Cardiac septum (tissue), 1 donor: ENCODE results near the gene NRG3. TPM values are rescaled to one million over a fixed set of nuclear protein-coding genes. Genes with fewer than 3 reads are reported as not detected.

Source experiments
- DNase-seq: peaks from one replicate; pipeline ENCODE4 v3.0.0-alpha.2; 2020; ENCODE audit warnings: low spot score
- intact Hi-C: fragments of 100-400 bp; cut with DNase I; formaldehyde crosslinking; loops from one replicate; pipeline ENCODE4 v1.14.0; 2022
- total RNA-seq: library from RNA; stranded (reverse); fragmentation: NEBNext Ultra II Directional; extraction: Animal tissue kit (Norgen Biotek cat#: 25700); gene quantifications from one replicate; pipeline ENCODE4 v1.2.1, GENCODE V29; 2021
- donor health status: DM: no; HTN: no; CAD: no.

The NRG3 gene
- total RNA-seq, 1 donor from 2014 or later: 0.57 TPM

DNA sequence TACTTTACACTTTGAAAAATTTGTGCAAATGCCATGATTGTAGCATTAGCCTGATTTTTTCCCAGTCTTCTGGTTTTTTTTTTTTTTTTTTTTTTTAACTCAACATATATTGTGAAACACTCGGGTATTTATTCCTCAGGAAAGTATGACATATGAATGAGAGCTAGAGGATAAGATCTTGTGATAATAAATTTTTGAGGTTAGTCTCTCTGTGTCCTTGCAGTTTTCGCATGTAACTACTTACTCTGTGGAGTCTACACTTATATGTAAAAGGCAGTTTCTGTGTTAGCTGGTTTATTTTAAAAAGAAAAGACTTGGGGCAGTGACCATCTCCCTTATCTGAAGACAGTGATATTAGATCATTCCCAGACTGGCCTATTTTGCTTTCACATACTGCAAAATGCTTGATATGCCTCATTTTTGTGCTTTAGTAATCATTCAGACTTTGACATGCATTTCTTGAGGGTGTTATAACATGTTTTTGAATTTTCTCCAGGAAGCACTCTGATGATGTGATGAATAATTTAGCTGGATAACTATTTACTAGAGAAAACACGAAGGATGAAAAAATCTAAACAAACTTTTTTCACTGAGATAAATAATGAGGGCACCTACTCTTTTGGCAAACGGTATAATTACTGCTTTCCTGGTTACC, 371.0 kb downstream of the NRG3 start:
- no peak for DNase-seq
- intact Hi-C loops: no loop called here

DNA sequence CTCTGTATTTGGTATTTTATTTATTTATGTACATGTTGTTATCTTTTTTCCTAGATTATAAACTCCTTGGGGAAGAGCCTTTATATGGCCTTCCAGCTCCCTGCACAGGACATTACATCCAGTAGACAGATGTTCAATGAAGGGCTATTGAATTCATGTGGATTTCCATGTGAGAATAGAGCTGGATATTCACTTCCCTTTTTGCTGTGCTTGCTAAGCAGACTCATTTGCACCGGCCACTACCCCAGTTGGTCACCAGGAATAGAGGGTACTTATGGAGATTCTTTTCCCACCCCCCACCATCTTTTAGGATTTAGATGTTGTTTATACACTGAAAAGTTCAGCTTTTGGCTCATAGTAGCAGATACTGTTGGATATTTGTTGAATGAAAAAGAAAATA, 374.1 kb downstream of the NRG3 start:
- intact Hi-C loops: no loop called here
- DNase-seq: no peak

DNA sequence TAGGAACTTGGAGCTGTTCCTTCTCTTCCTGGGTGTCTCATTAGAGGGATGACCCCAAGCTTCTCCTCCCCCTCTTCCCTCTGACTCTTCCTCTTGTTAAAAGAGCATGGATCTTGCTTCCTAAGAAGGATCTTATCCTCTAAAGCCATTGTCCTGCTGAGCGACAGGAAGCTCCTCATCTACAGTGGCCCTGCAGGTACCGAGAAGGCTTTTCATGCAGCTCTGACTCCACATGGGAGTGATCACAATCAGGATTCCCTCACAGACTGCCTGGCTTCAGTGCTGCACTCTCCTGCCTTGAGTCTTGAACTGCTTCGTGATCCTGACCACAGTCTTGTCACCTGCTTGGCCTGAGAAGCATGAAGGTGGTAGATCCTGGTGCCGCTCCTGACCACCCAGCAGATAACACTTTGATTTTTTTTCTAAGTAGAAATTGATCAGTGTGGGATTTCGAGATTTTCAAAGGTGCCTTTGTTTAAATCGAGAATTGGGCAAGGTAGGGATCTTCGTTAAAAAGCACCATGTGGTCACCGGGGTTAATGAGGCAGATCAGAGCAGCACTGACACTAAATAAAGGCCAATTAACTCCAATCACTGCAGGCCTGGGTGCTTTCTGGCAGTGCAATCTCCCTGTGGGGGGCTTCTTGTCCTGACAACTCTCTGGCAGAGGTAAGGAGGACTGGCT, 376.4 kb downstream of the NRG3 start:
- DNase-seq: no peak
- intact Hi-C loops: no loop called here

DNA sequence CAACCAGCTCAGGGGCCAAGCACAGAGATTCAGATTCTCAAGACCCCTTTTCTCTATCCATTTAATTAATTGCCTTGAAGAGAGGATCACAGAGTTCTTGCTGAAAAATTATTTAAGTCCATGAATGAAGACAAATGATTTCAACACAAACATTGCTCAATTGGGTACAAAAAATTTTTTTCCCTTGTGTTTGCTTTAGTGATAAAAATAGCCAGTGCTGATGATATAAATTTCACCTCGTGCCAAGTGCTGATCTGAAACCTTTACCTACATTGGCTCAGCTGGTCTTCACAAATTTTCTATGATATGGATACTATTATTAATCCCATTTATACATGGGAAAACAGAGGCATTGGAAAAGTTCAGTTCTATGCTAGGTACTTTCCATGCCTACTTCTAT, 377.1 kb downstream of the NRG3 start:
- intact Hi-C loops: no loop called here
- no peak for DNase-seq

DNA sequence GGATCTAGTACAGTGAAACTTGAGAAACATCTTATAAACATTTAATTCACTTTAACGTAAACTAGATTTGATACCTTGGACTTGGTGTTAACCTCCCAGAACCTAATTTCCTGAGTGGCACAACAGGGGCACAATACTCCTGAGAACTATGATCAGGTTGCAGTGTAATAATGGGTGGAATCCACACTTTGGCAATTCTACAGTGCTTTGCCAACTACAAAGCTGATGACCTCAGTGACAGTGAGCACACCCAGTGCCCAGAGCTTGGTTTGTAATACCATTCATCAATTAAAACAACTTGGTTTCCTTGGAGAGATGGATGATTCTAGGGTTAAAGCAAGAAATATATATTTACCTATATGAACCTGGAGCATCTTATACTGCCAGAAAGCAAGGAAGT, 379.2 kb downstream of the NRG3 start:
- intact Hi-C loops: no loop called here
- no peak for DNase-seq

DNA sequence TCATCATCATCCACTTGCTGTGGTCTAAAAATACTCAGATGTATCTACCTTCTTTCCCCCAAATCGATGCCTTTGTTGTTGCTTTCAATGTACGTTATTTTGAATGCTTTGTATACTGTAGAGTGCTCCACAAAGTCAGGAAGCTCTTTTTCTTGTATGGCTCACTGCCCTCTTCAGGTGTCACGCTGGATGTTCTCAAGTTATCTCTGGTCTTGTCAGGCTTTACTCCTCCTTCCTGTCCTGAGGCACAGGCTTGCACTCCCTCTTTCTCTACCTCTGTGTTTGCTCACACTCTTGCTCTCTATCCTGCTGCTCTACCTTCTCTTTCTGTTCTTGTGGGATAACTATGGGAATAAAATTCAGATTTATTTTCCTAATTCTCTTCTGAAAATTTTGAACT, 381.3 kb downstream of the NRG3 start:
- DNase-seq: no peak
- intact Hi-C loops: no loop called here

DNA sequence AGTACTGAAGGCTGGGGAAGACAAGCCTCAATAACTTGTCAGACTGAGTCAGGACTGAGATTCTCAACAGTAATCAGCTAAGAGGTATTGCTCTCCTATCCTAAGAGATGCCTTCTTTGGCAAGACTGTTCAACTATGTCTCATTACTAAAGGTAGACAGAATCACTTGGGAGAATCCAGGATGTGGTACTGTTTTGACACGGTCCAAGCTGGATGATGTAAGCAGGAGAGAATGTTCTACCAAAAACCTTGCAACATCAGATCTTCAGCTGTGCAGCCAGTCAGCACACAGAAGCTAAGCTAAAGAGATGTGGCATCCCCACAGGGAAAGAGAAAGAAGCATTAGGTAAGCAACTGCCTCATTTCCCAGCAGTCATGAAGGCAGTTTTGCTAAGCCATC, 391.4 kb downstream of the NRG3 start:
- no peak for DNase-seq
- intact Hi-C loops: no loop called here

DNA sequence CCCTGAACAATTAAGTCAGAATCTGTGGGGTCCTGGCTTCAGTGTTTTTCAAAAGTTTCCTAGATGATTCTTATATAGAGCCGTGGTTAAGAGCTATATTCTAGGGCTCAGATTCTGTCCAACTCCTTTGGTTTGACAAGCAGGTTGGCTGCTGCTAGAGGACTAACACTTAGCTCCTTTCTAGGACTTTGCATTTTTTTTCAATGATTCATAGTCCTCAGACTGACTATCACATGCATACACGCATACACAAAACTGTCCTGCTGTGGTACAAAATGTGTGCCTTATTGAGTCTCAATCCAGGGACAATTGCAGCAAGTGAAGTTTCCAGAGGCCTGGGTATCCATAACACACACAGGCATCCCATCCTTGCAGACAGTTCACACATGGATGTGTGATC, 392.0 kb downstream of the NRG3 start:
- intact Hi-C loops: no loop called here
- no peak for DNase-seq

DNA sequence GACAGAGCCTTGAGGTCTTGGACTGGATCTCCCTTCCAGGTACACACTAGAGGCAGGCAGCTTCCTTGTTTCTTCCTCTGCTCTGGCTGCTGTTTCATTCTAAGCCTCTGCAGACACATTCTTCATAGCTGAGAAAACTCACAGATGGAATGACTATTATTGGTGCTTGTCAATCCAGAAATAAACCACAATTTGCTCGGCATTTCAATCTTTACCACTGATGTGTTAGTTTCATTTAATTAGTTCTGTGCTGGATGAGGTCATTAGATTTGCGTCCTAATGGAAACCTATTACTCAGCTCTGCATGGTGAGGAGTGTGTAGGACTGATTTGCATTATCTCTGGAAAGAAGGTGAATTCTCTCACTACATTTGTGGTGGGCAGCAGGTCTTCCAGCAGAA, 392.5 kb downstream of the NRG3 start:
- intact Hi-C loops: no loop called here

DNA sequence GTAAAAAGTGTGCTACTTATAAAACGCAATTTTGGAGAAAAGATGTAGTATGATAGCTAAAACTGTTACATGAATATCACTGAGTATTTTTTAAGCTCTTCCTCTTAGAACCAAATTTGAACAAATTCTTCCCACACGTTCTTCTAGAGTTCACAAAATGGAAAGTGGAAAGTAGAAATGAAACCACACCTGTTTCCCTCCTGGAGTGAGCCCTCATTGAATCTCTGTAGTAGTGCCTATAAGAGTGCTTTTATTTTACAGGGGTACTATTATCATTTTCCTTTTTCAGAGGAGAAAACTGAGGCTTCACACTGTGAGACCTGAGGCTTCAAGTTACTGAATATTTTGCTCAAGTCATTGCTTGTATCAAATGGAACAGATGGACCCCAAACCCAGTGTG, 393.0 kb downstream of the NRG3 start:
- intact Hi-C loops: no loop called here
- DNase-seq: no peak

More for the DNA sequence above, 392.5 kb downstream of the NRG3 start:
- no peak for DNase-seq

DNA sequence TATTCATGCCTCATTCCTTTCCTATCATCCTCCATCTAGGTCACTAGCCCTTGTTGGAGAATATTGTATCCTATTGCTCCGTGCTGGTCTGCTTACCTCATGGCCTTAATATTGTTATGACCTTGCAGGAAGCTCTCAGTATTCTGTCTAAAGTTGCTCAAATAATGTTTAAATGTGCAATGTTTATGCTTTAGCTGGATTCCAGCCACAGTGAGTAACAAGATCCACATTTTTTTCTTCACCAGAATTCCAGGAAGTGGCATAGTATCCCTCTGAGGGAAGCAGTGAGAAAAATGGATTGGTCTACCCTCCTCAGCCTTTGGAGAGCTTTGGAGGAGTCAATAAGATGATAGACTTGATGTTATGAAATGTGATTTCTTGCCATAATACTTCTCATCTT, 402.6 kb downstream of the NRG3 start:
- DNase-seq: no peak
- intact Hi-C loops: no loop called here

DNA sequence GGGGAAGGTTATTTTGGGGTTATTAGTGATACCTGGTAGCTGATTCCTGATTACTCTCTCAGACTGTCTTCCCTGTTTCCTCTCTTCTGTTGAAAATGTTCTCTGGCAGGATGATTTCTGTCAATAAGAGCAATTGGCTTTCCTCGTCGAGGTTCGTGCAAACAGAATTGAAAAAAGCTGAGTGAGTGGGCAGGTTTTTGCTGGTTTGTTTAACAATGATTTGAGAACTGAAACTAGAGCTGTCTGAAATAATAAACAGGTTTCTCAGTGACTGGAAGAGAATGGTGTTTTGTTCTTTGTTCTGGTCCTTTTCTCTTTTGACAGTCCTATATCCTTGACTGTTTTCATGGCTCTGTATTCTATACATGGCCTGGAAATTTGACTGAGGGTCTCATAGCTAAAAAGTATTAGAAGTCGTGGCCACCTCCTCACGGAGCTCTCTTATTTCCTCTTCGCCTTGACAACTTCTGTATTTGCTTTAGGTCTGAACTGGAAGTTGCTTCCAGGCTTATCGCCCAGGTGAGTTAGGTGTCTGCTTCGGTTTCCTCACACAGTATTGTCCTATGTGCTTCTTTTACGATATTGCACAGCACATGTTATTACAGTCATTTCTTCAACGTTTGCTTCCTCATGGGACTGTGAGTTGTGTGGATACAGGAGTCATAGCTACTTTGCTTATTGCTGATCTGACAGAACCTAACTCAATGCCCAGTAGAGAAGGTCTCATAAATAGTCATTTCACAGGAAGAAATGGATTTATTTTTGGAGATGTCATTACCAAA, 403.6 kb downstream of the NRG3 start:
- no peak for DNase-seq
- intact Hi-C loops: no loop called here

DNA sequence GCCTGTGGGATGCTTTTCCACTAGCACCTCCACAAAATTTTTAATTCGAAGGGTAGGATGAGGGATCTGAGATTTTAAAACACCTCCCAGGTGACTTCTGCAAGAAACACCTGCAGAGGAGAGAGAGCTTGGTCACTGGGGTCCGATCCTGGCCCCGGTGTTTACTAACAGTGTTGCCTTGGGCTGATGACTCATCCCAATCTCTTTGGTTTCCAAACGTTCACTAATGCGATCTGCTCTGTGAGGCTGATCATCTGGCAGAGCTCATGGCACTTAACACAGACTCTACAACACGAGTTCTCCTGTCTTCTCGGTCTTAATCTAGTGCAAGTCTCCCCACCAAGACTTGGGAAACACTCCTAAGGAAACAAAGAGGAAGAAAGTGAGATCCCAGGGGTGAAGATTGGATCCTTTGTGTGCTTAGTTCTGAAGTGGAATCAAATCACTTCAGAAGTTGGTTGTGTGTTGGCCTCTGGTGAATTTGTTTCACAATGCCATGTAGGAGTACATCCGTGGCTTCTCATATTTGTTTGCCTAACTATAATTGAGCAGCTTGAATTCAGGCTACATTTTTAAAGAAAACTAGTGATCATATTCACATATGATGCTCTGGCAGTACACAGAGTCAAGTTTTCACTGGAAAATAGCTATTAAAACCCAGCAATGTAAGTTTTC, 407.9 kb downstream of the NRG3 start:
- intact Hi-C loops: no loop called here
- DNase-seq: no peak

DNA sequence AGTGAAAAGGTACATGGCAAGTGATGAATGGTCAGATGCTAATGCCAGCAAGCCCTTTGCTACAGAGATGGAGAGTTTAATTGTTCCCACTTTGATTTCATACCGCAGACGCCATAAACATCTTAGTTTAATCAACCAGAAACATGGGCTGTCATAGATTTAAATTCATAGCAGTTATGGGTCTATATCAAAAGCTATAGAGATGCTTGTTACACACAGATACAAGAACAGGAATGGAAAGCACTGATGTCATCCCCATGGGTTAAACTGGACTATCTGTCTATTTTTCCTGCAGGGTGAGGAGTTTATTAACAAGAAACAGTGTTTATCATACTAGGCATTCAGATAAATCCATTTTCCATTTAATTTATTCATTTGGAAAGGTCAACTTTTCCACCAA, 409.2 kb downstream of the NRG3 start:
- intact Hi-C loops: no loop called here

DNA sequence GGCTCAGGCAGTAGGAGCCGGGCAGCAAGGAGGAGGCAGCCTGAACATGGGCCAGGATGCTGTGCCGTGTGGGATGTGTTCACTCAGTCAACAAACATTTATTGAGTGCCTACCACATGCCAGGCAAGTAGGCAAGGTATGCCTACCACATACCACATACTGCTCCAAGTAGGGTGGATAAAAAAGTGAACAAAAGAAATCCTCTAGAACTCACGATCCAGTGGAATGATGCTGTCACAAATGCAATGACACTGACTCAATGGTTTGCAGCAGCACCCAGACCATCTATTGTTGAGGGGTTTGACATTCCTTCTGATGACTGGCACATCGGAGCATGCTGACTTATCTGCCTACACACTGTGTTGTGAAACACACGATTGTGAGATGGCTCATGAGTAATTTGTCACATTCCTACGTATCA, 413.5 kb downstream of the NRG3 start:
- intact Hi-C loops: no loop called here
- DNase-seq: no peak

More for the DNA sequence above, 409.2 kb downstream of the NRG3 start:
- no peak for DNase-seq

DNA sequence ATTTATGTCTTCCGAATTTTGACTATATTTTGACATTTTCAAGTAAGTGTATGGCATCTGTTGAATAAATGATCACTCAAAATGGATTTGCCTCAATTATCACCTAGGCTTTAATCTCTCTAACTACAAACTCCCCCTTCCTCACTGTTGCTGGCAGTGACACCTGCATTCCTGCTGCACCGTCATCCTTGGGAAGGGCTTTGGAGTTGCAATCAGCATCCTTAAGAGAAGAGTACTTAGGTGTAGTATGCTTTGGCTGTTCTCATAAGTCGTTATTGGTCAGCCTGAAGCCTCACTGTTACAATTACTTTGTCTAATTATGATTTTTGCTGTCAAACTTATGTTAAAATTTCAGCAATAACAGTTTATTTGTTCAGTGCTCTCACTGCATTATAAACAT, 415.0 kb downstream of the NRG3 start:
- no peak for DNase-seq
- intact Hi-C loops: no loop called here

DNA sequence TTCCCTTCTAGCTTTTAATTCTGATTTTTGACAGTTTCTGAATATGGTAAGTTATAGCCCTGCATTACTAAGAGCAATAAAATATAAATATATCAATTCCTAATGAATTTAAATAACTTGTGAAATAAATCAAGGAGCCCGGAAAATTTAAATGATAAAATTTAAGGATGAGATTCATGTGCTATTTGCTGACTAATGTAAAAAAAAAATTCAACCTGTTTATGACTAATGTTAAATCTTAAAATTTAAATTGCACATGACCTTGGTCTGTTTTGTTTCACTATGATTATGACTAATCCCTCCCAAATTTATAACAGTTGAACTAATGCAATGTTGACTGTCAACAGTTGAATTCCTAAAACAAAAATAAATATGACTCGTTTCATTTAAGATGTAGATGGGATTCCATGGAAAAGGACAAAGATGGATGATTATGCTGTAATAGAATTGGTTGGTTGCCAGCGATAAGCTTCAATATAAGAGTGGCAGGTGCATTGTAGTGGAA, 419.9 kb downstream of the NRG3 start:
- no peak for DNase-seq
- intact Hi-C loops: no loop called here

DNA sequence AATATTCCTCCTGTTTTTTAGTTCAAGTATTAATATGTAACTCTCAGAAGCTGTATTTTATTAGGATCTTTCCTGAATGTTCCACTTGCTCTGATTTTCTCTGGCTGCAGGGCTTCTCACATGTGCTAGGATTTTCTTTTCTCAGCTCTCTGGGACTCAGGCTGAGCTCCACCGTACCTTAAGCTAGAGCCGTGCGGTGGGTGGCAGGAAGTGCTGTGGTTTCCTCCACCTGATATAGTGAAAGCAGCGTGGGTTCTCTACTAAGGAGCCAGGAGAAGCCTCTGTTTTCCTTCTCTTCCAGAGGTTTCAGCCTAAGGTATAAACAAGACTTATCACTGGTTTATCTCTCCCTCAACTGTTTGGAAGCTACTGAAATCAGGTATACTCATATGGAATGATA, 433.6 kb downstream of the NRG3 start:
- intact Hi-C loops: no loop called here
- DNase-seq: no peak

DNA sequence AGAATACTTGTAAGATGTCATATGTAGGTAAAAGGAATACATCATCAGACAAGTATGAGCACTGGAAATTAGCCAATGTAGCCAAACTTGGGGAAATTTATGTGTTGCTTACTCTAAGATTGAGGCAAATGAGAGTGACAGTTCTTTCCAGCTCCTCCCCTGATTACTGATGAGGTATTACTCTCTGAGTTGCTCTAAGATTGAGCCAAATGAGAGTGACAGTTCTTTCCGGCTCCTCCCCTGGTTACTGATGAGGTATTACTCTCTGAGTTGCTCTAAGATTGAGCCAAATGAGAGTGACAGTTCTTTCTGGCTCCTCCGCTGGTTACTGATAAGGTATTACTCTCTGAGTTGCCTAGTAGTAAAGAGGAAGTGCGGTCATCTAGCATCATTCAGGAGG, 435.8 kb downstream of the NRG3 start:
- intact Hi-C loops: no loop called here
- no peak for DNase-seq

DNA sequence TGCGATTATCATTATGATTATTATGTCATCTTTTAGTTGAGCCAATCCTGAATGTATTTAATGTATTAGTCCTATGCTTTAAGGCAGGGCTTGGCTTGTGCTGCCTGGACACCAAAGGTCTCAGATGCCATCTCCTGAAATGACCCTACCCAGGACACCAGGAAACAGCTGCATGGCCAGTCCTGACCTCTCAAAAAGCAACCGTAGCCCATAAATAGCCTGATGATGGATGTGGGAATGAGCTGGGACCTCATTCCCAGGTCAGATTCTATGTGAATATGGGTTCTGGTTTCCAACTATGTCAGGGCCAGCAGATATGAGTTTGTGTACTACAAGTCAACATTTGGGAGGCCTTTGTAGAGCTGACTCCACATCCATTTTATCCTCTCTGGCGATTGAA, 438.4 kb downstream of the NRG3 start:
- intact Hi-C loops: no loop called here
- DNase-seq: no peak
